Cardiac atrium fibroblast (primary cell): ENCODE data around the gene RASD2. TPM values are rescaled to one million over a fixed set of nuclear protein-coding genes. Genes with fewer than 3 reads are reported as not detected.

Experiments
- total RNA-seq: library from RNA; depleted of rRNA; stranded (reverse); fragments of >200 nt; gene quantifications from 2 replicates; pipeline ENCODE4 v1.2.3, GENCODE V29; 2015

RASD2 gene, protein sequence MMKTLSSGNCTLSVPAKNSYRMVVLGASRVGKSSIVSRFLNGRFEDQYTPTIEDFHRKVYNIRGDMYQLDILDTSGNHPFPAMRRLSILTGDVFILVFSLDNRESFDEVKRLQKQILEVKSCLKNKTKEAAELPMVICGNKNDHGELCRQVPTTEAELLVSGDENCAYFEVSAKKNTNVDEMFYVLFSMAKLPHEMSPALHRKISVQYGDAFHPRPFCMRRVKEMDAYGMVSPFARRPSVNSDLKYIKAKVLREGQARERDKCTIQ
- not detected in 2 replicates for total RNA-seq

DNA sequence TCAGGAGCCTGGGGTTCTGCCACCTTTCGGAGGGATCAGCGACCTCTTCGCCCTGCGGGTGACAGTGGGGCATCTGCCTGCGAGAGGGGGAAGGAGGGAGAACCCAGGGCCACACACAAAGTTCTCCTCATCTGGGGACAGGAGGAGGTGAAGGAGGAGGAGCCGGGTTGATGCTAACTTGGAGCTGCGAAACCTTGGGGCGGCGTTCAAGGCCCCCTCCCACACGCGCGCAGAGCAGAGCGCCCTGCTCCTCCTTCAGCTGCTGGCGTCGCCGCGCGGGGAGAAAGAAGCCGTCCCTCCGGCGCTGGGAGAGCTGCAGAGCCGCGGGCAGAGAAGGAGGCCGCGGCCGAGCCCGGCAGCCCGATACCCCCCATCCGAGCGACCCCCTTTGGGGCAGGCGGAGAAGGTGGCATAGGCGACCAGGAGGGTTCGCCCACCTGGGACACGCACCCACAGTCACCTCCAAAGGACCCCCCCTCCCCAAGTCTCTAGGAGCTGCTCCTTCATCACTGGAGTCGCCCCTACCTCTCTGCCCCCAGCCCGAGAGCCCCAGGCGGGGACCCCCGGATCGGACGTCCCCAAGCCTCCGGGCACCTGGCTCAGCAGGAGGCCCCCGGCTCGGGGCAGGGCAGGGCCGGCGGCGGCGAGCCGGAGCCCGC lies at the start of gene RASD2:
Gene RASD2, plus strand, starts transcription at position 237 of the 659 bp plus-strand sequence. CDS start 5,979 bp downstream, outside the sequence.

Other genes with a start within 250 kb of the RASD2 start
- gene TOM1, start 240.9 kb upstream of the RASD2 start, total RNA-seq: 38.2 and 50.2 TPM in 2 replicates
- gene HMOX1, start 159.7 kb upstream of the RASD2 start, total RNA-seq: 70.3 and 103 TPM in 2 replicates
- 14.1 and 21.9 TPM in 2 replicates for gene MCM5, start 140.7 kb upstream of the RASD2 start, total RNA-seq
- gene MB, start 76.5 kb downstream of the RASD2 start, total RNA-seq: not detected in 2 replicates
- 13.4 and 16.4 TPM in 2 replicates for gene APOL6, start 107.6 kb downstream of the RASD2 start, total RNA-seq
- gene APOL5, start 177.0 kb downstream of the RASD2 start, total RNA-seq: not detected in 2 replicates